Activated CD4-positive, alpha-beta T cell treated with anti-CD3 and anti-CD28 coated beads, Interleukin-2, amount 10 ng/mL, durations not matched to agents 7 days and 5 days (primary cell): ENCODE results near the gene MAGOH. TPM values are rescaled to one million over a fixed set of nuclear protein-coding genes. Genes with fewer than 3 reads are reported as not detected.
"Not testable (repeated sequence)": the region's sequence is repeated elsewhere in the genome, so short reads cannot be mapped to it uniquely, and the experiment has no call there.

Experiments
- CTCF ChIA-PET: fragments of 350-600 bp; sonication (Branson Sonifier 250); formaldehyde crosslinking; loops from one replicate; lab custom pipeline; 2021; ENCODE audit warnings: antibody characterized with exemption; lab: Charles Lee
- POLR2A ChIA-PET: fragments of 350-600 bp; sonication (Branson Sonifier 250); formaldehyde crosslinking; loops from one replicate; lab custom pipeline; 2021; ENCODE audit warnings: antibody characterized with exemption; lab: Charles Lee
- DNase-seq: peaks from one replicate; pipeline ENCODE4 v3.0.0-alpha.2; 2020
- H3K27ac Mint-ChIP-seq: one replicate; pipeline ENCODE4 v1.8.0; 2021; ENCODE audit warnings: mild to moderate bottlenecking, moderate library complexity, mixed read lengths
- H3K27me3 Mint-ChIP-seq: one replicate; pipeline ENCODE4 v1.8.0; 2021; ENCODE audit warnings: mixed read lengths
- H3K36me3 Mint-ChIP-seq: one replicate; pipeline ENCODE4 v1.8.0; 2021; ENCODE audit warnings: low read depth, mixed read lengths
- H3K4me1 Mint-ChIP-seq: one replicate; pipeline ENCODE4 v1.8.0; 2021; ENCODE audit warnings: mixed read lengths
- H3K4me3 Mint-ChIP-seq: one replicate; pipeline ENCODE4 v1.8.0; 2021; ENCODE audit warnings: mild to moderate bottlenecking, moderate library complexity, mixed read lengths
- H3K9me3 Mint-ChIP-seq: one replicate; pipeline ENCODE4 v1.8.0; 2021; ENCODE audit warnings: mixed read lengths
- total RNA-seq, 2 experiments: library from RNA; stranded (reverse); gene quantifications; one replicate each; pipeline ENCODE4 v1.2.3, GENCODE V29; 2021

The MAGOH gene
- total RNA-seq, 2 experiments from 2014 or later: 73.3 to 74.1 TPM

DNA sequence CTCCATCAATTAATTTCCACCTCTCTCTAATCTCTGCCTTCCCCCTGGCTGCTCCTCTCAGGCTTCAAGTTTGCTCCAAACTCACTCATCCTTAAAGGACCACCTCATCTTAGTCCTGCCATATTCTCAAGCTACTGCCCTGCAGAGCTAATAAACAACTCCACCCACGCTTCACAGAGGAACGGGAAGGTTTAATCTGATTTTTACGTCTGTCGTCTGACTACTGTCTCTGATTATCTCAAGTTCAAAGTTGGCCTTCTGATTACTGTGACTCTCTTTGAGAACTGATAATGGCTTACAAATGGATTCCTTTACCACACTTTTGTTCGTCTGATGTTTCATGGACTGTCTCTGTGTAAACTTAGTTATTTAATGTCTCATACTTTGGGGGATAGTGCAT lies 49.3 kb downstream of the MAGOH start:
- Mint-ChIP-seq H3K4me3 (no peak overlapping the region), H3K9me3 (no peaks in the 10 kb centered on the region), H3K36me3 (no peaks in the 10 kb centered on the region), H3K27me3 (peaks cover 17% of the 10 kb centered on the region), H3K4me1 (no peaks in the 10 kb centered on the region), H3K27ac (no peak overlapping the region)
- CTCF ChIA-PET: no interaction called here
- no peak for DNase-seq
- POLR2A ChIA-PET: no interaction called here

DNA sequence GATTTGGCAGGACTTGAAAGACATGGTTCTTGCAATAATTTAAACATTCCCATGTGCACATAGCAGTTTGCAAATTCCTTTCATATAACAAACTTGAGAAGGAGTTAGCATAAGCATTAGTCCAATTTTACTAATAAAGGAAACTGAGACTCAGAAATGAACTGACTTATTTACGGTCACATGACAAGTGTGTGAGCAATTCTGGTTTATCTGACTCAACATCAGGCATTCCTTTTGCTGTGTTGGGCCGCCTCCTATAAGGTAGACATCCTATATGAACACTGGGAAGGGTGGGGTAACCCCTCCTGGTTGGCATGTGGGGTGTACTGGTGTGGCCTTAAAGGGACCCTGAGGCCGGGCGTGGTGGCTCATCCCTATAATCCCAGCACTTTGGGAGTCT lies 50.2 kb downstream of the MAGOH start:
- Mint-ChIP-seq H3K4me3 (no peak overlapping the region), H3K4me1 (no peaks in the 10 kb centered on the region), H3K27ac (no peak overlapping the region), H3K27me3 (peaks cover 17% of the 10 kb centered on the region), H3K9me3 (no peaks in the 10 kb centered on the region), H3K36me3 (no peaks in the 10 kb centered on the region)
- POLR2A ChIA-PET: no interaction called here
- CTCF ChIA-PET: no interaction called here
- DNase-seq: no peak

DNA sequence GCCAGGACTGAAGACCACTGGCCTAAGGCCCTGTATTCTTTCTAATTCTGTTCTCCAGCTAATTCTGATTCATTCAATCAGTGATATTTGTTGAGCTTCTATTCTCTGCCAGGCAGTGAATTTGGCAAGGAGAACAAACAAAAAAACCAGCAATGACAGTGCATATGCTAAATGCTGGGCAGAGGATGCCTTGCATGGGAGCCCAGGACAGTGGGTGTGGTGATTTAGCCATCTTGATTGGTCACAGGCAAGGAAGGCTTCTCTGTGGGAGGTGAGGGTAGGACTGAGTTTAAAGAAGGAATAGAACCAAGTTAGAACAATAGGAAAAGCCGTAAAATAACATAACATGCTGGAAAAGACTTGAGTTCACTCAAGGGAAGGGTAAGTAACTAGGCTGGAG lies 50.9 kb downstream of the MAGOH start:
- no peak overlapping the region for H3K4me3 Mint-ChIP-seq
- H3K9me3 Mint-ChIP-seq: no peaks in the 10 kb centered on the region
- H3K4me1 Mint-ChIP-seq: no peaks in the 10 kb centered on the region
- ChIA-PET POLR2A (no interaction called here), CTCF (no interaction called here)
- peaks cover 17% of the 10 kb centered on the region for H3K27me3 Mint-ChIP-seq
- no peak overlapping the region for H3K27ac Mint-ChIP-seq
- H3K36me3 Mint-ChIP-seq: no peaks in the 10 kb centered on the region
- no peak for DNase-seq

DNA sequence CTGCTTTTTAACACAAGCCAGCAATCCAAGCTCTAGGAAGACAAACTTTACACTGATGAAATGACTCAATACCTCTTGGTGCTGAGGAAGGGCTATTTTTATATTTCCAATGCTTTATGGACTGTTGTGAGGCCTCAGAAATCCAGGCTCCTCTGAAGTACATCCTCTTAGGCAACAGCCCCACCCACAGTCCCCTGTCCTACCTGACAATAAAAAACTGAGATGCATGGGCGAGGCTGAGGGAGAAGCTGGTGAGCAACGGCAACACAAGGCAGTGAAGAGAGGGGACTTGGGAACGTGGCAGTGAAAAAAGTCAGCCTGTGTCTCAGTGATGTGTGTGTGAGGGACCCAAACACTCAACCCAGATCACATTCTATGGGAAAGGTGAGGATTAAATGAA lies 51.8 kb downstream of the MAGOH start:
- no peak overlapping the region for H3K27ac Mint-ChIP-seq
- no peaks in the 10 kb centered on the region for H3K9me3 Mint-ChIP-seq
- no peaks in the 10 kb centered on the region for H3K36me3 Mint-ChIP-seq
- ChIA-PET CTCF (interaction anchor here (1.0 to 1.2 kb wide), 2 partner anchors 13 to 25 kb away, joined by 4 read pairs; no protein-coding TSS in a partner anchor), POLR2A (interaction anchor here (1.0 kb wide), 1 partner anchor 114 kb away, joined by 3 read pairs; no protein-coding TSS in a partner anchor)
- no peaks in the 10 kb centered on the region for H3K4me1 Mint-ChIP-seq
- no peak overlapping the region for H3K4me3 Mint-ChIP-seq
- no peak for DNase-seq
- H3K27me3 Mint-ChIP-seq: peaks cover 17% of the 10 kb centered on the region

DNA sequence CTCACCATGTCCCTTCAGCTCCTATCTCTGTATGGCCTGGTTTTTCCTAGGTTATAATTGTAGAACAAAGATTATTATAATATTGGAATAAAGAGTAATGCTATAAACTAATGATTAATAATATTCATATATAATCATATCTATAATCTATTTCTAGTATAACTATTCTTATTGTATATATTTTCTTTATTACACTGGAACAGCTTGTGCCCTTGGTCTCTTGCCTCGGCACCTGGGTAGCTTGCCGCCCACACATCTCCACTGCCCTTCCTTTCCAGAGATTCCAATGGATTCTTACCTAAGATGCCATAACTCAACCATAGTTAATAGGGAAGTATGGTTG lies 52.4 kb downstream of the MAGOH start:
- not testable (repeated sequence) for H3K4me3 Mint-ChIP-seq, DNase-seq, H3K9me3 Mint-ChIP-seq, H3K36me3 Mint-ChIP-seq, H3K4me1 Mint-ChIP-seq, H3K27ac Mint-ChIP-seq
- peaks cover 17% of the 10 kb centered on the region for H3K27me3 Mint-ChIP-seq
- ChIA-PET CTCF (interaction anchor here (0.7 to 1.2 kb wide), 3 partner anchors 13 to 517 kb away, joined by 3 to 4 read pairs (median 4); no protein-coding TSS in a partner anchor), POLR2A (interaction anchor here (0.6 to 1.0 kb wide), 2 partner anchors 114 to 185 kb away, joined by 3 read pairs; no protein-coding TSS in a partner anchor)

DNA sequence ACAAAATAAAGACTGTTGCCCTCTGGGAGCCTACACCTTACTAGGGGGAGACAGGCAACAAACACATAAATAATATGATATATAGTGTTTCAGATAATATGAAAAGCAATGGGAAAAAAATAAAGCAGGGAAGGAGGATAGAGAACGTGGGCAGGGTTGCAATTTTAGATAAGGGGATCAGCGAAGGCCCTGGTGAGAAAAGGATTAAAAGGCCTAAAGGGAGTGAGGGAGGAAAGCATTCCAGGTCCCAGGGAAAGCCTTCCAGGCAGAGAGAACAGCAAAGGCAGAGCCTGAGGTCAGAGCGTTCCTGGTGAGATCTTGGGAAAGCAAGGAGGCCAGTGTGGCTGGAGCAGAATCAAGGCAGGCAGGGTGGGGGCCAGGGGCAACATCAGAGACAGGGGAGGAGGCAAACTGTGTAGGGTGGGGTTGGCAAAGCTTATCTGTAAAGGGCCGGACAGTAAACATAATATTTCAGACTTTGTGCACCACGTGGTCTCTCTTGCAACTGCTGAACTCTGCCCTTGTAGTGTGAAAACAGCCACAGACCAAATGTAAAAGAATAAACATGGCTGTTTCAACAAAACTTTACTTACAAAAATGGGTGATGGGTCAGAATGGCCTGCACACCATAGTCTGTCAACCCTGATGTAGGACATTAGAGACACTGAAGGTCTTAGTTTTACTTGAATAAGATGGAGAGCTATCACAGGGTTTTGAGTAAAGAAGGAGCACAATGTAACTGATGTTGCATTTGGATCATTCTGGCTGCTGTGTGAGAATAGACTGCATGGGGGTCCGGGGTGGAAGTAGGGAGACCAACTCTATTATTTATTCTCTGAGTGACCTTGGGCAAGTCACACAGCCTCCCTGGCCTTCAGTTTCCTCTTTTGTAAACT lies 55.0 kb downstream of the MAGOH start:
- no peaks in the 10 kb centered on the region for H3K9me3 Mint-ChIP-seq
- ChIA-PET CTCF (interaction anchor here (0.6 to 1.4 kb wide), 4 partner anchors 12 to 236 kb away, joined by 3 to 5 read pairs (median 4); no protein-coding TSS in a partner anchor), POLR2A (no interaction called here)
- no peaks in the 10 kb centered on the region for H3K4me1 Mint-ChIP-seq
- H3K4me3 Mint-ChIP-seq: no peak overlapping the region
- H3K27me3 Mint-ChIP-seq: peaks cover 13% of the 10 kb centered on the region
- no peaks in the 10 kb centered on the region for H3K36me3 Mint-ChIP-seq
- no peak for DNase-seq
- H3K27ac Mint-ChIP-seq: no peak overlapping the region

DNA sequence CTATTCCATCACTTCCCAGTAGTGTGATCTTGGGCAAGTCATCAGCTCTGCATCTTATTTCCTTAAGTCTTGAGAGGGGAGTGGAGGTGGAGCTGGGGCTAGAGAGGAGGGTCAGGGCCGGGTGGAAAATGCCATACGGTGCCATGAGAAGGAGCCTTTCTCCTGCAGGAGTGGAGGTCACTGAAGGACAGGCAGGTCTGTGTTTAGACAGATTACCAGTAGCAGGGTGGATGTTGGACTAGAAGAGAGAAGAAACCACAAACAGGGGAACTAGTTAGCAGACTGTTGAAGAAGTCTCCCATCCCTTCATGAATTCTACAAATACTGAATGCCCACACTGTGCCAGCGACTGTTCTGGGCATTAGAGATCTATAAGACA lies 55.6 kb downstream of the MAGOH start:
- no peak for DNase-seq
- no peaks in the 10 kb centered on the region for H3K9me3 Mint-ChIP-seq
- H3K36me3 Mint-ChIP-seq: no peaks in the 10 kb centered on the region
- no peak overlapping the region for H3K27ac Mint-ChIP-seq
- no peak overlapping the region for H3K4me3 Mint-ChIP-seq
- POLR2A ChIA-PET: no interaction called here
- CTCF ChIA-PET: interaction anchor here (0.6 to 1.4 kb wide), 5 partner anchors 9 to 235 kb away, joined by 3 to 5 read pairs (median 4); no protein-coding TSS in a partner anchor
- H3K4me1 Mint-ChIP-seq: no peaks in the 10 kb centered on the region
- H3K27me3 Mint-ChIP-seq: peaks cover 11% of the 10 kb centered on the region

DNA sequence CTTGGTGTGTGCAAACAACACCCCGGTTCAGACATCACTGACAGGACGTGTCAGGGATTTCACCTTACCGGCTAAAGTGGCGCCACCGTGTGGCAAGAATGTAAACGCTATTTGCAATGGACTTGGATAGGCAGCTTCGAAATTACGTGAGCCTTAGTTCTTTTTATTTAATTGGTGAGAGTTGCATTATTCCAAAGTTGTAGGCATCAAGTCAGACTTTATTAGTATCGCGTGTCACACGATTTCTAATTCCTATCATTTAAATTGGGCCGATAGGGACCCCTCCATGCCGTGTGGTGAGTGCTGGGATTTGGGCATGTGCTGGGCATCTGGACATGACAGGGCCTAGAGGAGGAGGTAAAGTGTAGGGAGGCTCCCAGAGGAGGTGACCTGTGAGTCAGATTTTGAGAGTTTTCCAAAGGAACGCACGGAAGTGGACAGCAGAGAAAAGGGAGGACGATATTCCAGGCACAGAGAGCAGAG lies 56.2 kb downstream of the MAGOH start:
- H3K4me3 Mint-ChIP-seq: no peak overlapping the region
- H3K36me3 Mint-ChIP-seq: no peaks in the 10 kb centered on the region
- no peaks in the 10 kb centered on the region for H3K9me3 Mint-ChIP-seq
- no peaks in the 10 kb centered on the region for H3K4me1 Mint-ChIP-seq
- CTCF ChIA-PET: interaction anchor here (0.6 to 1.4 kb wide), 4 partner anchors 9 to 234 kb away, joined by 3 to 5 read pairs (median 4); no protein-coding TSS in a partner anchor
- peaks cover 10% of the 10 kb centered on the region for H3K27me3 Mint-ChIP-seq
- H3K27ac Mint-ChIP-seq: no peak overlapping the region
- POLR2A ChIA-PET: no interaction called here
- peak; percentile 88 for DNase-seq

DNA sequence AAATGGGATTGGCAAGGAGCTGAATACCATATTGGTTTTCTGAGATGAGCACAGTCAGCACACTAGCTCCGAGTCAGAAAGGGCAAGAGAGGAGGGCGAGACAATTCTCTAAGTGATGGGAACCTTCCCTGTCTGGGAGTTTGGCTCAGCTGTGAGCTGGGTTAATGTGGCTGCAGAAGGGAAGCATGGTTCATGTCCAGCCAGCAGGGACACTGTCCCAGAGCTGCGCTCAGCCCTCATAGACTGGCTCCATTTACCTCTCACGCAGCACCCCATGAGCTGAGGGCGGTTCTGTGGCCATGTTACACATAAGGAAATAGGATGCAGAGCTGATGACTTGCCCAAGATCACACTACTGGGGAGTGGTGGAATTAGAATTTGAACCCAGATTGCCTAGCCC lies 57.4 kb downstream of the MAGOH start:
- DNase-seq: no peak
- Mint-ChIP-seq H3K27me3 (peaks cover 5% of the 10 kb centered on the region), H3K9me3 (no peaks in the 10 kb centered on the region), H3K4me1 (no peaks in the 10 kb centered on the region), H3K4me3 (no peak overlapping the region), H3K36me3 (no peaks in the 10 kb centered on the region), H3K27ac (no peak overlapping the region)
- CTCF ChIA-PET: interaction anchor here (1.5 to 2.6 kb wide), 2 partner anchors 10 to 15 kb away, joined by 3 to 12 read pairs; no protein-coding TSS in a partner anchor
- POLR2A ChIA-PET: no interaction called here

DNA sequence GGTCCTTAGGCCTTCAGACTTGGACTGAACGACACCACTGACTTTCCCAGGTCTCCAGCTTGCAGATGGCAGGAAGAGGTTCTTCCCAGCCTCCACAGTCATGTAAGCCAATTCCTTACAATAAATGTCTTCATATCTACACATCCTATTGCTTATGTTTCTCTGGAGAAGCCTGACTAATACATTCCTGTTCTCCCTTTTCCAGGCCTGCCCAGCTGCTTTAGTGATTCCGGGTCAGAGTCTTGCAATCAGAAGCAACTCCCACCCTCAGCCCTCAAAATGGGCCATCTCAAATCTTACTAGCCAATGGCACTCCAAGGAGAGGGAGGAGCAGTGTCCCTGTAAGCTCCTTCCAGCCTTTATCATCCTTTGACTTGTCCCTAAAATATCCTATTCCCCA lies 58.1 kb downstream of the MAGOH start:
- CTCF ChIA-PET: interaction anchor here (1.5 to 2.6 kb wide), 2 partner anchors 11 to 16 kb away, joined by 3 to 12 read pairs; no protein-coding TSS in a partner anchor
- H3K27ac Mint-ChIP-seq: no peak overlapping the region
- H3K4me1 Mint-ChIP-seq: no peaks in the 10 kb centered on the region
- H3K36me3 Mint-ChIP-seq: no peaks in the 10 kb centered on the region
- no peak overlapping the region for H3K4me3 Mint-ChIP-seq
- H3K27me3 Mint-ChIP-seq: peaks cover 5% of the 10 kb centered on the region
- POLR2A ChIA-PET: no interaction called here
- DNase-seq: no peak
- no peaks in the 10 kb centered on the region for H3K9me3 Mint-ChIP-seq

Other genes starting within 250 kb of the MAGOH start
- gene PODN, start 176.3 kb downstream of the MAGOH start, total RNA-seq: not detected
- gene SLC1A7, start 95.9 kb downstream of the MAGOH start, total RNA-seq: not detected
- 10 to 100 TPM; 12.2 to 13.0 TPM for gene CPT2, start 41.7 kb downstream of the MAGOH start, total RNA-seq
- 10 to 100 TPM; 51.0 to 54.0 TPM for gene CZIB, start 17.9 kb downstream of the MAGOH start, total RNA-seq
- 10 to 100 TPM; 51.8 to 56.6 TPM for gene LRP8, start 89.6 kb upstream of the MAGOH start, total RNA-seq
- gene DMRTB1, start 220.9 kb upstream of the MAGOH start, total RNA-seq: under 1 TPM; 0.15 to 0.20 TPM